GM21515 (cell line): ENCODE data around the gene AVEN.
"Not testable (repeated sequence)": the region's sequence is repeated elsewhere in the genome, so short reads cannot be mapped to it uniquely, and the experiment has no call there.

ENCODE experiments used
- ATAC-seq: cut with Tn5 transposase; IDR thresholded peaks from one replicate; pipeline ENCODE4 v1.9.1; 2021; ENCODE audit not compliant: unreplicated experiment

AVEN gene

DNA sequence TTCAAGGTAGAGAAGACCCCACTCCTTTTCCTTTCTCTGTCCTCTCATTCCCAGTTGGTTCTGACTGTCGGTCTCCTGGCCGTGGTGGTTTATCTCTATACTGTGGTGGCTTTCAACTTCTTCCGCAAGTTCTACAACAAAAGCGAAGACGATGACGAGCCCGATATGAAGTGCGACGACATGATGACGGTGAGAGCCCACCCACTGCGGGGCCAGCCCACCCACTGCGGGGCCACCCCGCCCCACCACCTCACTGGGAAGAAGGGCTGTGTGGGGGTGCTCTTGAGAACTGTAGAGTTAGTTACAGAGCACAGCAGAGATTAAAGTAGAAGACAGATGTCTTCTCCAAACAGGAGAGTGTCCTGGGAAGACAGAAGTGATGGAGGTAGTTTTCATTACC is 181.3 kb downstream of the AVEN start:
- ATAC-seq, result no peak

GRCh38 chr15:33852570-33852969 is 186.4 kb downstream of the AVEN start:
- no peak for ATAC-seq

DNA sequence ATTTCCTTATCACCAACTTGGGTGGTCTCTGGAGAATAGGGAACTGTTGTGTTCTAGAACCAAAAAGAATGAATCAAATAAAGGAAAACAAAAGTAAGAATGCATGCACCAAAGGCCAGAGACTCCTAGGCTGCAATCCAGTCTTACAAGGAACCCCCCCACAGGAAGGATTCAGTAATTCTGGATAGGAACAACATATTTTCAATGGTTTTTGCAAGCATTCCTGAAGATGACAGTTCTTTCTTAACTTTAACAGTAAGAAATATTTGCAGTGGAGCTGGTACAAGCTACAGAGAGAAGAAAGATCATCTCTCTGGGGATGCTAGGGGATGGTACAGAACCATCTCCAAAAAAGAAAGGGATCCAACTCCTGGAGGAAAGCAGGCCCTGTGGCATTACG is 186.9 kb downstream of the AVEN start:
- no peak for ATAC-seq

GRCh38 chr15:33851079-33851478 is 187.9 kb downstream of the AVEN start:
- no peak for ATAC-seq

GRCh38 chr15:33848011-33848410 is 191.0 kb downstream of the AVEN start:
- no peak for ATAC-seq

GRCh38 chr15:33846862-33847261 is 192.1 kb downstream of the AVEN start:
- ATAC-seq, result no peak

GRCh38 chr15:33846142-33846541 is 192.9 kb downstream of the AVEN start:
- no peak for ATAC-seq

- no peak for ATAC-seq
Measured at GRCh38 chr15:33844597-33844996, 194.4 kb downstream of the AVEN start.

DNA sequence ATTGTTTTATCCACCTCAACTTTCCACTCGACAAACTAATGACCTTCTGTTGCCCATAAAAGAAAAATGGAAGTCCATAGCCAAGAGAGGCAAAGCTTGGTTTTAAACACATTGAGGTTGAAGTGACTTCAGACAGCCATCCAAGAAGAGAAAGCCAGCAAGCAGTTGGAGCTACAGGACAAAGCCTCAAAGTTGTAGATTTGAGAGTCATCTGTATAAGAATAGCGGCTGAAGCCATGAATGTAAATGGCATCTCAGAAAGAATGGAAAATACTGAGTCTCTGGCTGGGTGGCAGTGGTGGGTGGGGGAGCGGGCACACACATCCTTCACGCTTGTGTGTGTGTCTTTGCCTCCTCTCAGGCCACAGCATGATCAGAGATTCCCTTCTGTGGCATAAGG is 194.8 kb downstream of the AVEN start:
- ATAC-seq, result no peak

- ATAC-seq, result no peak
Measured at GRCh38 chr15:33840615-33841014, 198.4 kb downstream of the AVEN start.

DNA sequence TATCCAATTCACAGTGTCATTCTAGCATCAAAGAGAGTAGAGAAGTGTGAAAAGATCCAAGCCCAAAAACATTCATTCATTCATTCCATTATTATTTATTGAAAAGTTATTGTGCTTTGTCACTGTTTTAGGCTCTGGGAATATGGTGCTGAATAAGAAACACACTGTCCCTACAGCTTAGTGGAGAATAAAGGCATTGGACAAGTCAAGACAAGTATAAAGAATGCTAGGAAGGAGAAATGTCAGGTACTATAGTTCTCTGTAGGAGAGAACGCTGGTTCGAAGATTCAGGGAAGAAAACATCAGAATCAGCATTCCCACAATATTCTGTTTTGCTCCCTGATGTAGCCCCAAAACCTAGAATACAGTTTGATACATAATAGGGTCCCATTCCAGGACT is 199.5 kb downstream of the AVEN start:
- ATAC-seq, result no peak

DNA sequence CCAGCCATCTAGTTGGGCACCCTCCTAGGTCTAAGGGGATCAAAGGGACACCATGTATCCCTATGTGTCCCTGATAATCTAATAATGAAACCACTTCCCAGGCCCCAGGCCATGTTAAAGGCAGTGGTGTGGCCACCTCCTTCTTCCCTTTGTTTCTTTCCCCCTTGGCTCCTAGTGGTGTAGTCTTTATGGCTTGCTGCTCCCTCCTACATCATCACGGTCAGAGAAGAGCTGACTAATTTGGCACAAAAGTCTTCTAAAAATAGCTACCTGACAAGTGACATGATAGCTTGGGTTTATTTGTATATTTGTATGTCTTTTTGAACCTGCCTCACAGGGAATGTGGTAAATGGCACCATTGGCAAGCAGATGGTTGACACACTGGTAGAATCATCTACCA is 201.7 kb downstream of the AVEN start:
- ATAC-seq, result no peak

- ATAC-seq, result no peak
Measured at GRCh38 chr15:33834892-33835743, 203.9 kb downstream of the AVEN start.

DNA sequence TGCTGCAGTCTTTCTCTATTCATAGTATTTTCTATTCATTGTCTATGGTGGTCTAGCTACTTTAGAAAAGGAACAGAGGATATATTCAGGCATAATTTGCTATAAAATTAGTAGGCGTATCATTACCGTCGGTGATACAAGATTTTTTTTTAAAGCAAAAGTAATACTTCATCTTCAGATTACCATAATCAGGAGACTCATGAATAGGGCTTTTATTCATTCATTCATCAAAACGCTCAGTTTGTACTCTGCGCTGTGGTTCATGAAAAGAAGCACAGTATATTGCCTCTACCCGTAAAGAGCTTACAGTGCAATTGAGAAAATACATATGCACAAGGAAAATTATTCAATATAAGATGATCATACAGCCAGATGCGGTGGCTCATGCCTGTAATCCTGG is 207.4 kb downstream of the AVEN start:
- ATAC-seq, result no peak

DNA sequence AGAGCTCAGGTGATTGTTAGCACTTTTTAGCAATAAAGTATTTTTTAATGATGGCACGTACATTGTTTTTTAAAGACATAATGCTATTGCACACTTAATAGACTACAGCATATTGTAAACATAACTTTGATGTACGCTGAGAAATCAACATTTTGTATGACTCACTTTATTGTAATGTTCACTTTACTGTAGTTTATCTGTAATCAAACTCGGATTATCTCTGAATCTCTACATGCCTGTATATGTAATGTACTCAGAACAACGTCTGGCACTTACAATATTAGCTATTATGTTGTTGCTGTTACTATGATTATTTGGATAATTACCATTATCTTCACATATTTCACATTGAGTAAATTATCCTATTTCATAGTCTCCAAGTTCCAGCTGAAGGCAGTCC is 208.7 kb downstream of the AVEN start:
- ATAC-seq, result no peak

DNA sequence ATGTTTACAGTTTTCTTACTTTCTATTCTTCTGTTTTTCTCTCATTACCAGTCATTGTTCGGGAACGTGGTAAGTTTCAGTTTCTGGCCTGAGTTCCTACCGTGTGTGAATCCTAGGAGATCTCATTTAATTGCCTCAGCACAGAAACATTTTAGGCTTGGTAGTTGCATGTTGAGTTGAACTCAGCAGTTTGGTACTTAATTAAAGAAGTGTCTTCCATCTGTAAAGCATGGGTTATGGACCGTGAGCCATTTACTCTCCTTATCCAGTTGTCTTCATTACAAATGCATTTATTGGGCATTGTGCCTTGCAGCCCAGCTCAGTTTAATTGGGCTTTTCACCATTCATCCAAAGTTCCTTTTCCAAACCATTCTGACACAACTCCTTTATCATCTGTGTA is 212.8 kb downstream of the AVEN start:
- no peak for ATAC-seq

DNA sequence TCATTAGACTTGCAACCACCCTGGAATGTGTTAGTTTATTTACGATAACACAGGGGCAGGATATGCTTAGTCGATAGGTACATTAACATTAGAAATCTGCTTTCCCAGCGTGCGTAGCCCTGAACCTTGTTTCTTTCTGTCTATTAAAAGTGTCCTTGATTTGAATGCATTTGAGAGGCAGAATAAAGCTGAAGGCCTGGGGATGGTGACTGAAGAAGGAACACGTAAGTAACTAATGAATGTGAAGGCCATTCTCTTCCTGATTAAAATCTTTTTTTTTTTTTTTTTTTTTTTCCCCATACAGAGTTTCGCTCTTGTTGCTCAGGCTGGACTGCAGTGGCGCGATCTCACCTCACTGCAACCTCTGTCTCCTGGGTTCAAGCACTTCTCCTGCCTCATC is 213.6 kb downstream of the AVEN start:
- no peak for ATAC-seq

DNA sequence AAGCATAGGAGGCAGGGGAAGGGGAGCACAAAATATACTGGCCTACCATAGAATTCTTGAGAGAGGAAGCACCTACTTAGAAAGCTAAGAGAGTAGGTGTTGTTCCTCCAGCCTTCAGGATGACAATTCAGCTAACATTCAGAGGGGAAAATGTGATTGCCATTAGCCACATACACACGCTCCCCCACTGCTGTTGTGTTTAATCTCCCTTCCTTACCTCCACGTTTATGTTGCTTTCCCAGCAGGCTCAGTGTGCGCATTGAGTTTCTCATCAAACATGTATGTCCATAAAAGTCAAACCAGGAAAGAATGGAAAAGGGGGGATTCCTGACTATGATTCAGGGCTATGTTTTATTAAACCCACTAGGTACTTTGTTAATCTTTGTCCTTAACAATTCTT is 215.9 kb downstream of the AVEN start:
- no peak for ATAC-seq

DNA sequence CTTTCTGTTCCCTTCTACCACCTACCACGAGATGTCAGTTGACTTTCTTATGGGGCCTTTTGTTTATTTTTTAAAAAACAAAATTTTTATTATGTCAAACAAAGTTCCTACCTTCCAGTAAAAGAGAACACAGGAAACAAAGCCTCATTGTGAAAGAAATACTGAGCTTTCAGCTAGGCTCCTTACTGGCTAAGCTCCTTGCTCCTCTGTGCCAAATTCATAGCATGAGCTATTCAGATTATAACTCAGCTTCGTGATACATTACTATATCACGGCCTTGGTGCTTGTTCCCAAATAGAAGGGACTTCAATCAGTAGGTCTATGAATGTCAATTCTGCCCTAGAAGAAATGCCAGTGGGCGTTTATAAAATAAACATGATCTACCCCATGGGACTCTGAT is 216.5 kb downstream of the AVEN start:
- ATAC-seq, result no peak

DNA sequence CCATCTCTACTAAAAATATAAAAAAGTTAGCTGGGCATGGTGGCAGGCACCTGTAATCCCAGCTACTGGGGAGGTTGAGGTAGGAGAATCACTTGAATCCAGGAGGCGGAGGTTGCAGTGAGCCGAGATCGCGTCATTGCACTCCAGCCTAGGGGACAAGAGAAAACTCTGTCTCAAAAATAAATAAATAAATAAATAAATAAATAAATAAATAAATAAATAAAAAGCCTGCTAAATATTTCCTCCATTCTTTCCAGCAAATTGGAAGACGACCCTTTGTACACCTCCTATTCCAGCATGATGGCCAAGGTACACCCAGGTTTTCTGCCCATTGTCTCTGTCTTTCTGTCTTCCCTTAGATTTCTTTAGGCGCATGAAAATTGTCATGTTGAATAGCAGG is 219.5 kb downstream of the AVEN start:
- not testable (repeated sequence) for ATAC-seq
